Measurements from ENCODE around the gene SPTBN1.

The SPTBN1 gene

GRCh38 chr2:54497763-54498680, 41.9 kb downstream of the SPTBN1 start:
- Histone ChIP-seq H3K4me2 (ENCODE audit: low read length) (no peak overlapping the region), H3K27me3 (ENCODE audit: low read depth, low read length) (no peaks in the 10 kb centered on the region), H4K20me1 (ENCODE audit: insufficient read depth, low read length) (no peaks in the 10 kb centered on the region), H3K4me1 (ENCODE audit: low read length) (no peaks in the 10 kb centered on the region), H3K79me2 (ENCODE audit: low read length) (no peaks in the 10 kb centered on the region), H3K36me3 (replicated peaks; ENCODE audit: low read depth, low read length) (no peaks in the 10 kb centered on the region), H2AFZ (ENCODE audit: low read depth, low read length) (no peak overlapping the region), H3K27ac (ENCODE audit: low read length) (no peak overlapping the region), H3K9me3 (ENCODE audit: insufficient read depth, low read length) (no peaks in the 10 kb centered on the region), H3K9ac (ENCODE audit: low read length) (no peak overlapping the region), H3K4me3 (ENCODE audit: low read length) (no peak overlapping the region)
- TF ChIP-seq, protein P1, sequence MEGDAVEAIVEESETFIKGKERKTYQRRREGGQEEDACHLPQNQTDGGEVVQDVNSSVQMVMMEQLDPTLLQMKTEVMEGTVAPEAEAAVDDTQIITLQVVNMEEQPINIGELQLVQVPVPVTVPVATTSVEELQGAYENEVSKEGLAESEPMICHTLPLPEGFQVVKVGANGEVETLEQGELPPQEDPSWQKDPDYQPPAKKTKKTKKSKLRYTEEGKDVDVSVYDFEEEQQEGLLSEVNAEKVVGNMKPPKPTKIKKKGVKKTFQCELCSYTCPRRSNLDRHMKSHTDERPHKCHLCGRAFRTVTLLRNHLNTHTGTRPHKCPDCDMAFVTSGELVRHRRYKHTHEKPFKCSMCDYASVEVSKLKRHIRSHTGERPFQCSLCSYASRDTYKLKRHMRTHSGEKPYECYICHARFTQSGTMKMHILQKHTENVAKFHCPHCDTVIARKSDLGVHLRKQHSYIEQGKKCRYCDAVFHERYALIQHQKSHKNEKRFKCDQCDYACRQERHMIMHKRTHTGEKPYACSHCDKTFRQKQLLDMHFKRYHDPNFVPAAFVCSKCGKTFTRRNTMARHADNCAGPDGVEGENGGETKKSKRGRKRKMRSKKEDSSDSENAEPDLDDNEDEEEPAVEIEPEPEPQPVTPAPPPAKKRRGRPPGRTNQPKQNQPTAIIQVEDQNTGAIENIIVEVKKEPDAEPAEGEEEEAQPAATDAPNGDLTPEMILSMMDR (IDR thresholded peaks at IDR 0.05; ENCODE audit: low read depth, low read length), result peak; percentile 17; the same call in 1 of the 2 replicates
- no peak for TF ChIP-seq EZH2phosphoT487 (IDR thresholded peaks at IDR 0.05; ENCODE audit: low read depth)

DNA sequence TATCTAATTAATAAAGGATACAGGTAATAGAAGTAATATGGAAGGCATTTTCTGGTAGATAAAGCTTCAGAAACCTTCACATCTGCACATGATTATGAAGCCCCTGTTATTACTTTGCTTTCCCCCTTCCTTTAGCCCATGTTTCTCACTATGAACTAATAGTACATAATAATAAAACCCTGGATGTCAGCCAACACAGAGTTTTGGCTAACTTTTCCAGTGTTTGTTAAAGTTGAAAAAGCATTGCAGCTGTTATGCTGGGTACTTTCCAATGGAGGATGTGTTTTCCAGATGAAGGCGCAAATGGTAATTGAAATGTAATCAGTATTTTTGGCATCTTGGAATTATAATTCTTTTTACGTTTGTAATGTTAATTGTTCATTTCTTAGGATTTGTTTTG, 43.5 kb downstream of the SPTBN1 start:
- H3K79me2 ChIP-seq (ENCODE audit: low read length), result no peaks in the 10 kb centered on the region
- no peak overlapping the region for H3K4me2 ChIP-seq (ENCODE audit: low read length)
- no peak overlapping the region for H2AFZ ChIP-seq (ENCODE audit: low read depth, low read length)
- no peak overlapping the region for H3K4me3 ChIP-seq (ENCODE audit: low read length)
- no peaks in the 10 kb centered on the region for H4K20me1 ChIP-seq (ENCODE audit: insufficient read depth, low read length)
- no peak overlapping the region for H3K27ac ChIP-seq (ENCODE audit: low read length)
- no peaks in the 10 kb centered on the region for H3K4me1 ChIP-seq (ENCODE audit: low read length)
- H3K9me3 ChIP-seq (ENCODE audit: insufficient read depth, low read length), result no peaks in the 10 kb centered on the region
- H3K36me3 ChIP-seq (replicated peaks; ENCODE audit: low read depth, low read length), result no peaks in the 10 kb centered on the region
- H3K27me3 ChIP-seq (ENCODE audit: low read depth, low read length), result no peaks in the 10 kb centered on the region
- H3K9ac ChIP-seq (ENCODE audit: low read length), result no peak overlapping the region
- TF ChIP-seq, protein P1 (IDR thresholded peaks at IDR 0.05; ENCODE audit: low read depth, low read length), result no peak
- no peak for TF ChIP-seq EZH2phosphoT487 (IDR thresholded peaks at IDR 0.05; ENCODE audit: low read depth)

DNA sequence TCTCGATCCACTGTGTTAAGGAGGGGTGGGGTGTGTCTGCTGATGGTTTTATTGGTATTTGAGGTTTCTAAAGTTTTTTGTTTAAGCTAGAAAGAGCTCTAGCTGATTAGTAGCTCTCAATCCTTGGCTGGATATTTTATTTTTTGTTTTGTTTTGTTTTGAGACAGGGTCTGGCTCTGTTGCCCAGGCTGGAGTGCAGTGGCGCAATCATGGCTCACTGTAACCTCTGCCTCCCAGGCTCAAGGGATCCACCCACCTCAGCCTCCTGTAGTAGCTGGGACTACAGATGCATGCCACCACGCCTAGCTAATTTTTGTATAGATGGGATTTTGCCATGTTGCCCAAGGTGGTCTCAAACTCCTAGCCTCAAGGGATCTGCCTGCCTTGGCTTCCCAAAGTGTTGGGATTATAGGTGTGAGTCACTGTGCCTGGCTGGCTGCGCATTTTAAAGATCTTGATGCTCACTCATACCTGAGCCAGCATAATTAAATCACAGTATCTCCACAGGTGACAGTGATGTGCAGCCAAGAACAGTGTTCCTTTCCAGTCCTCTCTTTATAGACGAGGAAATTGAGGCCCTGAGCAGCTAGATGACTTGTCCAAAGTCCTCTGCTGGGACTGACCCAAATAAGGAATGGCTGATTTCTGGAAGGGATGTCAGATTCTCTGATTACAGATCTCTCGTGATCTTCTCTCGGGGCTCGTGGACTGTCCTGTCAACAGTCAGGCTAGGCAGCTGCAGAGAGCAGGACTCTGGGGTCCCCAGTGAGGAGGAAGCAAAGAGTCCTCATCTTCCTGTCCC, 44.5 kb downstream of the SPTBN1 start:
- Histone ChIP-seq H3K9me3 (ENCODE audit: insufficient read depth, low read length) (no peaks in the 10 kb centered on the region), H3K9ac (ENCODE audit: low read length) (no peak overlapping the region), H3K4me2 (ENCODE audit: low read length) (no peak overlapping the region), H3K36me3 (replicated peaks; ENCODE audit: low read depth, low read length) (no peaks in the 10 kb centered on the region), H3K27me3 (ENCODE audit: low read depth, low read length) (no peaks in the 10 kb centered on the region), H2AFZ (ENCODE audit: low read depth, low read length) (no peak overlapping the region), H3K4me1 (ENCODE audit: low read length) (no peaks in the 10 kb centered on the region), H4K20me1 (ENCODE audit: insufficient read depth, low read length) (no peaks in the 10 kb centered on the region), H3K4me3 (ENCODE audit: low read length) (no peak overlapping the region), H3K79me2 (ENCODE audit: low read length) (no peaks in the 10 kb centered on the region), H3K27ac (ENCODE audit: low read length) (no peak overlapping the region)
- TF ChIP-seq EZH2phosphoT487 (IDR thresholded peaks at IDR 0.05; ENCODE audit: low read depth), result no peak
- TF ChIP-seq, protein P1 (IDR thresholded peaks at IDR 0.05; ENCODE audit: low read depth, low read length), result no peak

GRCh38 chr2:54502731-54503130, 46.6 kb downstream of the SPTBN1 start:
- Histone ChIP-seq H4K20me1 (ENCODE audit: insufficient read depth, low read length) (no peaks in the 10 kb centered on the region), H3K4me1 (ENCODE audit: low read length) (no peaks in the 10 kb centered on the region), H2AFZ (ENCODE audit: low read depth, low read length) (no peak overlapping the region), H3K27me3 (ENCODE audit: low read depth, low read length) (no peaks in the 10 kb centered on the region), H3K27ac (ENCODE audit: low read length) (no peak overlapping the region), H3K4me3 (ENCODE audit: low read length) (no peak overlapping the region), H3K36me3 (replicated peaks; ENCODE audit: low read depth, low read length) (no peaks in the 10 kb centered on the region), H3K4me2 (ENCODE audit: low read length) (no peak overlapping the region), H3K79me2 (ENCODE audit: low read length) (no peaks in the 10 kb centered on the region), H3K9ac (ENCODE audit: low read length) (no peak overlapping the region), H3K9me3 (ENCODE audit: insufficient read depth, low read length) (no peaks in the 10 kb centered on the region)
- TF ChIP-seq, protein P1 (IDR thresholded peaks at IDR 0.05; ENCODE audit: low read depth, low read length), result no peak
- no peak for TF ChIP-seq EZH2phosphoT487 (IDR thresholded peaks at IDR 0.05; ENCODE audit: low read depth)
